Measurements from ENCODE around the gene GFM2.
"Not testable (repeated sequence)": the region's sequence is repeated elsewhere in the genome, so short reads cannot be mapped to it uniquely, and the experiment has no call there.

The GFM2 gene, protein sequence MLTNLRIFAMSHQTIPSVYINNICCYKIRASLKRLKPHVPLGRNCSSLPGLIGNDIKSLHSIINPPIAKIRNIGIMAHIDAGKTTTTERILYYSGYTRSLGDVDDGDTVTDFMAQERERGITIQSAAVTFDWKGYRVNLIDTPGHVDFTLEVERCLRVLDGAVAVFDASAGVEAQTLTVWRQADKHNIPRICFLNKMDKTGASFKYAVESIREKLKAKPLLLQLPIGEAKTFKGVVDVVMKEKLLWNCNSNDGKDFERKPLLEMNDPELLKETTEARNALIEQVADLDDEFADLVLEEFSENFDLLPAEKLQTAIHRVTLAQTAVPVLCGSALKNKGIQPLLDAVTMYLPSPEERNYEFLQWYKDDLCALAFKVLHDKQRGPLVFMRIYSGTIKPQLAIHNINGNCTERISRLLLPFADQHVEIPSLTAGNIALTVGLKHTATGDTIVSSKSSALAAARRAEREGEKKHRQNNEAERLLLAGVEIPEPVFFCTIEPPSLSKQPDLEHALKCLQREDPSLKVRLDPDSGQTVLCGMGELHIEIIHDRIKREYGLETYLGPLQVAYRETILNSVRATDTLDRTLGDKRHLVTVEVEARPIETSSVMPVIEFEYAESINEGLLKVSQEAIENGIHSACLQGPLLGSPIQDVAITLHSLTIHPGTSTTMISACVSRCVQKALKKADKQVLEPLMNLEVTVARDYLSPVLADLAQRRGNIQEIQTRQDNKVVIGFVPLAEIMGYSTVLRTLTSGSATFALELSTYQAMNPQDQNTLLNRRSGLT

DNA sequence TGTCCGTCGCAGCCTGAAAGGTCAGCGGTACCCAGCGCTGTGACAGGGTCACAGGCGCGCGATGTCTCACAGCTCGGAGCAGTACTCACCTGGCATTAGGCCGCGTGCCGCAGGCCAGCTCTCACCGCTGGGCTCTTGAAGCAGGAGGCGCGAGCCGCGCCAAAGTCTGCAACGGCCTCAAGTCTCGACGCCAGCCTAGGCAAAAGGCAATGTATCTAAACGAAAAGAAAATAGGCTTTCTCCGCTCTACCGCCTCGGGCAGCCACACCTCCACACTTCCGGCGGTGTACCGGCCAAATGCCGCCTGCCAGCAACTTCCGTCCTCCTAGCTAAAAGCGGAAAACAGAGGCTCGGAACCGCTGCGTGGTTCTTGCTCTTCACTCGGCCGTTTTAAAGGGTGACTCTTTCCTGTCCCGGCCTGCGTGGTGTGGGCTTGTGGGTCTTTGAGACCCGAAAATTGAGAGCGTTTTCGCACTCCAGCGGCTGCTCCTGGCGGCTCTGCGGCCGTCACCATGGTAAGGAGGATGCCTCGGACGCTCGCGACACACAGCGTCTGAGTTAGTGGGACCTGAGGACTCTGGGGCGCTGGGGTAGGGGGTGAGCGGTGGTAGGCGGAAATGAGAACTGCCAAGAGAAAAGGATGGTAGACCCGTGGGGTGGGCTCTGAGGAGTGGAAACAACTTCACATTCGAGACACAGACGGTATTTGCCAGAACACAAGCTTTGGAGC is at the start of gene GFM2, which contains the start of gene NSA2:
Gene GFM2 (minus strand): TSS at position 269 of the 730 bp plus-strand sequence. CDS start 3,375 bp downstream, outside the sequence.
Gene NSA2 (plus strand): TSS at position 401 of the 730 bp plus-strand sequence. CDS start 112 bp downstream, at position 513.
- peak within 1 kb of the TSS; percentile 85 for H3K4me3 ChIP-seq
- peak; percentile 74 to 93 for DNase-seq (ENCODE audit: low spot score in 2 of 2)
- H3K9me3 ChIP-seq = no peaks in the 10 kb centered on the region
- H3K27me3 ChIP-seq (ENCODE audit: low read depth) = no peaks in the 10 kb centered on the region
- in situ Hi-C loops (cut with MboI; ENCODE audit: low sequenced_read_pairs) = loop anchor here (10.0 kb wide), 1 partner anchor 148 kb away; no protein-coding TSS in a partner anchor
- H3K4me1 ChIP-seq = peaks cover 17% of the 10 kb centered on the region
- peaks cover 44% of the 10 kb centered on the region for H3K36me3 ChIP-seq (replicated peaks)

DNA sequence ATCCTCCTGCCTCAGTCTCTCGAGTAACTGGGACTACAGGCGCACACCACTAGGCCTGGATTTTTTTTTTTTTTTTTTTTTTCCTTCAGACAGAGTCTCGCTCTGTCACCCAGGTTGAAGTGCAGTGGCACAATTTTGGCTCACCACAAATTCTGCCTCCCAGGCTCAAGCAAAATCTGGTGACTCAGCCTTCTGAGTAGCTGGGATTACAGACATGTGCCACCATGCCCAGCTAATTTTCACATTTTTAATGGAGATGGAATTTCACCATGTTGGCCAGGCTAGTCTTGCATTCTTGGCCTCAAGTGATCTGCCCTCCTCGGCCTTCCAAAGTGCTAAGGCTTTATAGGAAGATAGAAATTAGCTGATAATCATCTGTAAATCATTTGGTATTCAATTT is 44.0 kb upstream of the GFM2 start:
- no peaks in the 10 kb centered on the region; the same call in 1 of the 2 replicates for H3K4me1 ChIP-seq
- no peak for DNase-seq (ENCODE audit: low spot score in 2 of 2)
- H3K4me3 ChIP-seq = no peak overlapping the region
- H3K36me3 ChIP-seq (replicated peaks) = 0 out of 2 replicates have a peak, but pooled peaks cover 2% of the 10 kb centered on the region
- in situ Hi-C loops (cut with MboI; ENCODE audit: low sequenced_read_pairs) = no loop called here
- no peaks in the 10 kb centered on the region for H3K9me3 ChIP-seq
- H3K27me3 ChIP-seq (ENCODE audit: low read depth) = no peaks in the 10 kb centered on the region

DNA sequence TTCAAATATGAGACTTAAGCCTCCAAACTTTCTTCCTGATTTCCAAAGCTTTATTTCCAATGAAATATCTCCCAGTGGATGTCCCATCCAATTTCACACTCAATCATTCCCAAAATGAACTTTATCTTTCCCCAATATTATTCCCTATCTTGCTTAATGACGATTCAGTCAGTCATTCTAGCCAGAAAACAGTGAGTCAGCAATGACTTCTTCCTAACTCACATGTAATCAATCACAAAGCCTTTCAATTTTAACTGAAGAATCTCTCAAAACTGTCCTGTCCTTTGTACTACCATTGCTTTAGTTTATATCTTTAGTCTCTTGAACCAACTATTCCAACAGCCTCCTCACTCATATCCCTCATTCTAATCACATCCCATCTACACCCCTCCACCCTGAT is 35.0 kb upstream of the GFM2 start:
- Histone ChIP-seq H3K4me3 (no peak overlapping the region), H3K36me3 (replicated peaks) (no peaks in the 10 kb centered on the region; the same call in 1 of the 2 replicates), H3K9me3 (no peaks in the 10 kb centered on the region), H3K4me1 (no peaks in the 10 kb centered on the region), H3K27me3 (ENCODE audit: low read depth) (no peaks in the 10 kb centered on the region)
- no peak for DNase-seq (ENCODE audit: low spot score in 2 of 2)
- in situ Hi-C loops (cut with MboI; ENCODE audit: low sequenced_read_pairs) = no loop called here

DNA sequence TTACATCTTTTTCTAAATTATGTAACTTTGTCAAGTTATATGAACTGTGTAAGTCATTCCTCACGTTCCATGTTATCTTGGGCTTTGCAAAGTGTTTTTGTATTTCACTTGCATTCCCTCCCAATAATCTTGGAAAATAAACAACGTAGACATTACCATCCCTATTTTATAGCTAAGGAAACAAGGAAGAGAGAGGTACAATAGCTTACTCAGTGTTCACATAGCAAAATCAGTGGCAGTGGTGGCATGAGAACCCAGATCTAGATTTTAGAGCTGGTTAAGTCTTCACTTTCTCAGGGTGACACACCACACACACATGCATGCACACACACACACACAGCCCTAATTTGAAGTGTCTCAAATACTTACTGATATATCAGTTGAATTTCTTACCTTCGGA is 34.3 kb upstream of the GFM2 start:
- in situ Hi-C loops (cut with MboI; ENCODE audit: low sequenced_read_pairs) = no loop called here
- Histone ChIP-seq H3K4me1 (no peaks in the 10 kb centered on the region), H3K27me3 (ENCODE audit: low read depth) (no peaks in the 10 kb centered on the region), H3K4me3 (no peak overlapping the region), H3K9me3 (no peaks in the 10 kb centered on the region), H3K36me3 (replicated peaks) (no peaks in the 10 kb centered on the region; the same call in 1 of the 2 replicates)
- no peak for DNase-seq (ENCODE audit: low spot score in 2 of 2)

DNA sequence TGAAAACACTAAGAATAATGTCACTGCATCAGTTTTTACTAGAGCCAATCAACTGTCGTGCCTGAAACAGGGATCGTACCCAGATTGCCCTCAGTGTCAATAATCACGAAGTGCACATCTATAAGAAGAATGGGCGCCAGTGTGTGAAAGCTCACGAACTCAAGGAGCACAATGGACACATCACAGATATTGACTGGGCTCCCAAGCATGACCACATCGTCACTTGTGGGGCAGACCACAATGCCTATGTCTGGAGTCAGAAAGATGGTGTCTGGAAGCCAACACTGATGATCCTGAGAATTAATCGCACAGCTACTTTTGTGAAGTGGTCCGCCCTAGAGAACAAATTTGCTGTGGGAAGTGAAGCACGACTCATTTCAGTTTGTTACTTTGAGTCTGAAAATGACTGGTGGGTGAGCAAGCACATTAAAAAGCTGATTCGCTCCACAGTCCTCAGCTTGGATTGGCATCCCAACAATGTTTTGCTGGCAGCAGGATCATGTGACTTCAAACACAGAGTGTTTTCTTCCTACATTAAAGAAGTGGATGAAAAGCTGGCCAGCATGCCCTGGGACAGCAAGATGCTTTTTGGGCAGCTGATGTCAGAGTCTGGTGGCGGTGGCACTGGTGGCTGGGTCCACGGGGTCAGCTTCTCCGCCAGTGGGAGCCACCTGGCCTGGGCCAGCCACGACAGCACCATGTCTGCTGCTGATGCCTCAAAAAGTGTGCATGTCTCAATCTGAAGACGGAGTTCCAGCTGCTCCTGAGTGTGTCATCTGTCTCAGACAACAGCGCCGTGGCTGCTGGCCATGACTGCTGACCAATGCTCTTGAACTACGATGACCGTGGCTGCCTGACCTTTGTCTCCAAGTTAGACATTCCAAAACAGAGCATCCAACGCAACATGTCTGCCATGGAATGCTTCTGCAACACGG is 32.3 kb upstream of the GFM2 start:
- no peaks in the 10 kb centered on the region; the same call in 1 of the 2 replicates for H3K36me3 ChIP-seq (replicated peaks)
- no peak overlapping the region for H3K4me3 ChIP-seq
- in situ Hi-C loops (cut with MboI; ENCODE audit: low sequenced_read_pairs) = no loop called here
- H3K9me3 ChIP-seq = no peaks in the 10 kb centered on the region
- no peaks in the 10 kb centered on the region for H3K4me1 ChIP-seq
- H3K27me3 ChIP-seq (ENCODE audit: low read depth) = no peaks in the 10 kb centered on the region
- no peak for DNase-seq (ENCODE audit: low spot score in 2 of 2)

DNA sequence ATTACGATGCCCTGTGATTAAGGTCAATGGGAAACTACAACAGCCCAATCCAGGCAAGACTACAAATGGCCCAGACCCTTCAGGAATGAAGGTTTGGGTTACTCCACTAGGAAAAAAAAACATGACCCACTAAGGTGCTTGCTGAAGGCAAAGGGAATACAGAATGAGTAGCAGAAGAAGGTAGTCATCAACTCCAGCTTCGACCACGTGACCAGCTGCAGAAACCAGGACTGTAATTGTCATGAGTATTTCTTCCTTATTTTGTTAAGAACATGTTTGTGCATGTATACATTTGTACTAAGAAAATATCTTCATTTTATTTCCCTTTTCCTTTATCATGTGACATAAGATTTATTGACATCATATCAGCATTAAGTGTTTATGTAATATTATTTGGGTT is 24.8 kb upstream of the GFM2 start:
- in situ Hi-C loops (cut with MboI; ENCODE audit: low sequenced_read_pairs); H3K9me3 ChIP-seq; DNase-seq (ENCODE audit: low spot score in 2 of 2); H3K4me1 ChIP-seq; H3K36me3 ChIP-seq (replicated peaks); H3K4me3 ChIP-seq; H3K27me3 ChIP-seq (ENCODE audit: low read depth): not testable (repeated sequence)

DNA sequence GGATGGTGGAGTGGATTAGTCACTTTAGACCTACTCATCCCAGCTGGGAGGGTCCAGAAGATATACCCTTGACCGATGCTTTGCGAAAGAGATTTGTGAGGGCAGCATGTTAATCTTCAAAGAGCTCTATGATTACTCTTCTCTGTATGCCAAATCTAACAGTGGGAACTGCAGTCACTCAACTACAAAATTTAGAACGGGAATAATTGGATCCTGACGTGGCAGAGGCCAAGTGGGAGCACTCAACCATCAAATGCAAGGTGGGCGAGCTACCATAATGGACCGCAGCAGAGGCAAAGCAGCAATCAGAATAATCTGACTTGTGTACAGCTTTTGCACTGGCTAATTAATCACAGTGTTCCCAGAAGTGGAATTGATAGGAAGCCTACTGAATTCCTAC is 20.5 kb upstream of the GFM2 start:
- Histone ChIP-seq H3K4me1 (no peaks in the 10 kb centered on the region), H3K27me3 (ENCODE audit: low read depth) (no peaks in the 10 kb centered on the region), H3K4me3 (no peak overlapping the region), H3K36me3 (replicated peaks) (peaks cover 4% of the 10 kb centered on the region), H3K9me3 (no peaks in the 10 kb centered on the region)
- in situ Hi-C loops (cut with MboI; ENCODE audit: low sequenced_read_pairs) = no loop called here
- DNase-seq (ENCODE audit: low spot score in 2 of 2) = no peak

DNA sequence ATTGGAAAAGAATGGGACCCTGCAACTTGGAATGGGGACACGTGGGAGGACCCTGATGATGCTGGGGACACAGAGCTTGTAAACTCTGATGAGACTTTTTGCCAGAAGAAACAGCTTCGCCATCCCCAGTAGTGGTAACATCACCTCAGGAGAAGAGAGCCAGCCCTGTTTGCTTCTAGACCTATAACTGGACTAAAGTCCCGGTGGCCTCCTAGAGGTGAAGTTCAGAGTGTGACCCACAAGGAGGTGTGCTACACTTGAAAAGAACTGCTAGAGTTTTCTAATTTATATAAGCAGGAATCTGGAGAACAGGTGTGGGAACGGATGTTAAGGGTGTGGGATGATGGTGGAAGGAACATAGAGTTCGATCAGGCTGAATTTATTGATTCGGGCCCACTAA is 19.9 kb upstream of the GFM2 start:
- in situ Hi-C loops (cut with MboI; ENCODE audit: low sequenced_read_pairs) = no loop called here
- Histone ChIP-seq H3K4me1 (no peaks in the 10 kb centered on the region), H3K27me3 (ENCODE audit: low read depth) (no peaks in the 10 kb centered on the region), H3K36me3 (replicated peaks) (peaks cover 4% of the 10 kb centered on the region), H3K4me3 (no peak overlapping the region), H3K9me3 (no peaks in the 10 kb centered on the region)
- no peak for DNase-seq (ENCODE audit: low spot score in 2 of 2)

DNA sequence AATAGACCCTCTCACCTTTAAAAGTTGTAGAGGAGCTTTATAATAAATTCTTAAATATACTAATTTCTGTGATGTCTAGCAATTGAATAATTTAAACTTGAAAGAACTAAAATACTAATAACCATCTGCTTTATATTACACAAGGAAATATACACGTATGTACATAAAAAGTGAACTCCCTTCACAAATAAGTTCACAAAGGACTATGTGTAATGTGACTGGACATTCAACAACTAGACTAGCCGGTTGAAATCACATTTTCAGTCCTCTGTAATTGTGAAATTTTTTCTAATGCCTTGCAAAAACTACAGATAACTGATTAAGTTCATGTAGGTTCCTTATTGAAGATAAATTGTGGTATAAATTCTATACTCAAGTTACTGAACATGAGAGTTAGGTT is 11.7 kb upstream of the GFM2 start:
- Histone ChIP-seq H3K9me3 (no peaks in the 10 kb centered on the region), H3K36me3 (replicated peaks) (peaks cover 44% of the 10 kb centered on the region), H3K27me3 (ENCODE audit: low read depth) (no peaks in the 10 kb centered on the region), H3K4me1 (no peaks in the 10 kb centered on the region), H3K4me3 (no peak overlapping the region)
- in situ Hi-C loops (cut with MboI; ENCODE audit: low sequenced_read_pairs) = no loop called here
- no peak for DNase-seq (ENCODE audit: low spot score in 2 of 2)

DNA sequence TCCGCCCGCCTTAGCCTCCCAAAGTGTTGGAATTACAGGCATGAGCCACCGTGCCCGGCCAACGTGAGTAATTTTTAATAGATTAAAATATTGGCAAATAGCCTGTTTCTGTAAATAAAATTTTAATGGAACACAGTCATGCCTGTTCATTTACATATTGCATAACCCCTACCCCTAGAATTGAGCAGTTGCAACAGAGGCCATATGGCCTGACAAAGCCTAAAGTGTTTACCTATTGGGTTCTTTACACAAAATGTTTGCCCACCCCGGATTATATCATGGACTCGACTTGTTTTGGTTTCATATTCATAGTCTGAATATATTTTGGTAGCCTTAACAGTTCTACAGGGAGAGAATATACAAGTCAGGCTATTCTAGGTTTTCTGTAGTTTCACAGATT is 5.4 kb upstream of the GFM2 start:
- in situ Hi-C loops (cut with MboI; ENCODE audit: low sequenced_read_pairs) = no loop called here
- H3K4me1 ChIP-seq = peaks cover 4% of the 10 kb centered on the region
- no peaks in the 10 kb centered on the region for H3K27me3 ChIP-seq (ENCODE audit: low read depth)
- no peak overlapping the region for H3K4me3 ChIP-seq
- no peaks in the 10 kb centered on the region for H3K9me3 ChIP-seq
- DNase-seq (ENCODE audit: low spot score in 2 of 2) = no peak
- peaks cover 53% of the 10 kb centered on the region for H3K36me3 ChIP-seq (replicated peaks)

DNA sequence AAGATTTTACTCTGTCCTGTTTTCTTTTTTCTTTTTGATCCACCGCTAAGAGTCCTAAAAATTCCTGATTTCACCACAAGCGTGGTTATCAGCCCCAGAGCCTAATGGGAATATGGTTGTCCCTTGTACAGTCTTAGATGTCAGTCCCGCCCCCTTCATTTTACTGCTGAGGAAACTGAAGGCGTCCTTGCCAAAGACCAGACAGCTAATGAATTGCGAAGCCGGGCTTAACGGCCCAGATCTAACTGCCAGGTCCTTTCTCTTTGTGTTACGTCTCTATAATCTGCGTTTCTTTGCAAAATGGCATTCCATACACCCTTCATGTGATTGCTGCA is 629 bp upstream of the GFM2 start:
- Histone ChIP-seq H3K27me3 (ENCODE audit: low read depth) (no peaks in the 10 kb centered on the region), H3K4me3 (peak overlapping the region; percentile 85), H3K4me1 (peaks cover 17% of the 10 kb centered on the region), H3K36me3 (replicated peaks) (peaks cover 42% of the 10 kb centered on the region), H3K9me3 (no peaks in the 10 kb centered on the region)
- DNase-seq (ENCODE audit: low spot score in 2 of 2) = peak; percentile 40 to 61
- in situ Hi-C loops (cut with MboI; ENCODE audit: low sequenced_read_pairs) = loop anchor here (10.0 kb wide), 1 partner anchor 147 kb away; no protein-coding TSS in a partner anchor

DNA sequence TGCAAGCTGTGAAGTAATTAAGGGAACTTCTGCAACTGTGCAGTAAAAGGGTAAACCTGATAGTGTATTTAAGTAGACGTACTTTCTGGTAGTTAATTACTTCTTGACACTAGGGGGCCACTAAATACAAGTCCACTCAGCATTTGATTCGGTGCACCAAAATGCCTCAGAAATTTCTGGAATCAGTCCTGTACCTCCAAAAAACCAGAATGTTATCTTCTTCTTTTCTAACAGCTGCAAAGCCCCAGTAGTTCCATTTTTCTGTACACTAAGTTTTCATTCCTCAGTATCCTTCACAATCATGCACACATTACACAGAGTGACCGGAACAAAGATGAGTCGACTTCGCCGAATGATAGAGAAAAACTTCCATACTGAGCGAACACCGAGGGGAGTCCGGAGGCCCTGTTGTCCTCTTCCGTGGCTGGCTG is 484 bp downstream of the GFM2 start:
- DNase-seq (ENCODE audit: low spot score in 2 of 2) = peak; percentile 27 to 64

More for the DNA sequence above, 484 bp downstream of the GFM2 start:
- in situ Hi-C loops (cut with MboI; ENCODE audit: low sequenced_read_pairs) = loop anchor here (10.0 kb wide), 1 partner anchor 148 kb away; no protein-coding TSS in a partner anchor
- peak overlapping the region; percentile 85 for H3K4me3 ChIP-seq
- peaks cover 17% of the 10 kb centered on the region for H3K4me1 ChIP-seq
- no peaks in the 10 kb centered on the region for H3K9me3 ChIP-seq
- H3K36me3 ChIP-seq (replicated peaks) = peaks cover 49% of the 10 kb centered on the region
- H3K27me3 ChIP-seq (ENCODE audit: low read depth) = no peaks in the 10 kb centered on the region
